Adrenal gland (tissue), 12 donors: ENCODE results near the gene ARHGAP27. TPM values are rescaled to one million over a fixed set of nuclear protein-coding genes. Genes with fewer than 3 reads are reported as not detected.
A peak's percentile ranks its signal among the peaks of the same experiment; 100 is the strongest.

Source experiments
- DNase-seq, 7 donors: peaks; one replicate each; pipeline ENCODE4 v3.0.0-alpha.2; 2019 to 2020
- H3K27ac ChIP-seq, 5 donors: fragments of 200-600 bp; sonication (generic) in 4 of 5; 1 replicate in 3 of 5; 2 replicates in 2 of 5; pipeline versions ENCODE4 v1.5.1 to v1.8.0; 2016 to 2020; ENCODE audit warnings: mild to moderate bottlenecking in 1 of 5
- H3K27me3 ChIP-seq: fragments of 200-600 bp; 2 replicates; pipeline ENCODE4 v1.8.0; 2021
- H3K36me3 ChIP-seq, 2 donors: fragments of 200-600 bp; replicated peaks in 1 of 2; 1 replicate in 1 of 2; 2 replicates in 1 of 2; pipeline versions ENCODE4 v1.5.1 to v1.8.0; 2018 to 2022
- H3K4me1 ChIP-seq, 2 donors: fragments of 200-600 bp; replicated peaks in 1 of 2; 1 replicate in 1 of 2; 2 replicates in 1 of 2; pipeline versions ENCODE4 v1.5.1 to v1.8.0; 2018 to 2021
- H3K4me3 ChIP-seq, 4 donors: fragments of 200-600 bp; sonication (generic) in 3 of 4; one replicate each; pipeline ENCODE4 v1.5.1; 2016 to 2018
- H3K9me3 ChIP-seq, 3 donors: fragments of 200-600 bp; sonication (generic) in 1 of 3; replicated peaks in 1 of 3; 1 replicate in 2 of 3; 2 replicates in 1 of 3; pipeline versions ENCODE4 v1.5.1 to v1.8.0; 2016 to 2021
- POLR2A ChIP-seq, 2 donors: fragments of 450-650 bp; IDR thresholded peaks; one replicate each; pipeline ENCODE4 v1.6.1; 2017; ENCODE audit warnings: antibody characterized with exemption in 2 of 2, mild to moderate bottlenecking in 2 of 2, moderate library complexity in 1 of 2
- WGBS, 4 donors: extraction: QIAGEN DNeasy Blood & Tissue Kit in 2 of 4; methylation state at CpG; one replicate each; pipeline versions ENCODE4 v1.1.5 to v1.1.7; 2013 to 2017; 5-methylcytosine and 5-hydroxymethylcytosine counted together
- intact Hi-C, 2 donors: fragments of 100-400 bp; cut with DNase I; formaldehyde crosslinking; loops; one replicate each; pipeline versions ENCODE4 v1.14.1 to v1.15.0; 2022 to 2023
- polyA plus RNA-seq, 3 donors: library from polyadenylated mRNA; stranded (reverse); fragments of 200-250 nt in 2 of 3; fragments of 350-450 nt in 1 of 3; fragmentation: Illumina TruSeq in 1 of 3; extraction: RNeasy Lipid Tissue Mini Kit (QIAGEN cat#74804) in 1 of 3; gene quantifications; one replicate each; pipeline ENCODE4 v1.2.3, GENCODE V29; 2013 to 2014
- total RNA-seq, 9 donors: library from RNA; depleted of rRNA in 4 of 9; stranded (reverse); fragments of >200 nt in 4 of 9; fragments of 120-200 nt in 1 of 9; fragmentation: NEBNext Ultra II Directional in 1 of 9; extraction: Animal tissue kit (Norgen Biotek cat#: 25700) in 1 of 9; gene quantifications; one replicate each; pipeline versions ENCODE4 v1.1.0 to v1.2.4, GENCODE V29; 2013 to 2023
- TF ChIP-seq, protein P1 (sequence below), 6 experiments: fragments of 450-650 bp in 4 of 6; fragments of 200-600 bp in 2 of 6; sonication (generic) in 1 of 6; IDR thresholded peaks; 1 replicate in 5 of 6; 2 replicates in 1 of 6; pipeline versions ENCODE4 v1.5.1 to v1.8.0; 2016 to 2021; ENCODE audit warnings: antibody characterized with exemption in 6 of 6, mild to moderate bottlenecking in 2 of 6, moderate library complexity in 1 of 6
- donor health status: healthy with polysubstance abuse.
- donor health status: Bipolar disorder and iron deficiency.
- donor health status: DM: yes; HTN: yes; CAD: no.
- donor health status: DM: no; HTN: no; CAD: no.
- donor health status: DM: no; HTN: no; CAD: no.
- donor health status: DM: yes; HTN: yes; CAD: no.

Gene ARHGAP27
- total and polyA plus RNA-seq, 12 donors = 2.8 to 40.2 (median 17.7) TPM

GRCh38 chr17:45413498-45413923, 19.2 kb downstream of the ARHGAP27 start:
- Histone ChIP-seq H3K27ac (peak overlapping the region in 1 of 5 donors; percentile 45), H3K27me3 (no peaks in the 10 kb centered on the region), H3K4me3 (no peak overlapping the region), H3K36me3 (no peaks in the 10 kb centered on the region), H3K4me1 (no peaks in the 10 kb centered on the region), H3K9me3 (no peaks in the 10 kb centered on the region)
- intact Hi-C loops = no loop called here
- WGBS, 4 donors = 58 to 78% (median 77%) methylated on average over 6 to 9 of the region's 9 CpGs
- TF ChIP-seq, protein P1, sequence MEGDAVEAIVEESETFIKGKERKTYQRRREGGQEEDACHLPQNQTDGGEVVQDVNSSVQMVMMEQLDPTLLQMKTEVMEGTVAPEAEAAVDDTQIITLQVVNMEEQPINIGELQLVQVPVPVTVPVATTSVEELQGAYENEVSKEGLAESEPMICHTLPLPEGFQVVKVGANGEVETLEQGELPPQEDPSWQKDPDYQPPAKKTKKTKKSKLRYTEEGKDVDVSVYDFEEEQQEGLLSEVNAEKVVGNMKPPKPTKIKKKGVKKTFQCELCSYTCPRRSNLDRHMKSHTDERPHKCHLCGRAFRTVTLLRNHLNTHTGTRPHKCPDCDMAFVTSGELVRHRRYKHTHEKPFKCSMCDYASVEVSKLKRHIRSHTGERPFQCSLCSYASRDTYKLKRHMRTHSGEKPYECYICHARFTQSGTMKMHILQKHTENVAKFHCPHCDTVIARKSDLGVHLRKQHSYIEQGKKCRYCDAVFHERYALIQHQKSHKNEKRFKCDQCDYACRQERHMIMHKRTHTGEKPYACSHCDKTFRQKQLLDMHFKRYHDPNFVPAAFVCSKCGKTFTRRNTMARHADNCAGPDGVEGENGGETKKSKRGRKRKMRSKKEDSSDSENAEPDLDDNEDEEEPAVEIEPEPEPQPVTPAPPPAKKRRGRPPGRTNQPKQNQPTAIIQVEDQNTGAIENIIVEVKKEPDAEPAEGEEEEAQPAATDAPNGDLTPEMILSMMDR (IDR thresholded peaks at IDR 0.05) = no peak
- no peak for TF ChIP-seq POLR2A (IDR thresholded peaks at IDR 0.05)
- DNase-seq = peak in 6 of 7 donors; percentile 31 to 65 (median 51)

DNA sequence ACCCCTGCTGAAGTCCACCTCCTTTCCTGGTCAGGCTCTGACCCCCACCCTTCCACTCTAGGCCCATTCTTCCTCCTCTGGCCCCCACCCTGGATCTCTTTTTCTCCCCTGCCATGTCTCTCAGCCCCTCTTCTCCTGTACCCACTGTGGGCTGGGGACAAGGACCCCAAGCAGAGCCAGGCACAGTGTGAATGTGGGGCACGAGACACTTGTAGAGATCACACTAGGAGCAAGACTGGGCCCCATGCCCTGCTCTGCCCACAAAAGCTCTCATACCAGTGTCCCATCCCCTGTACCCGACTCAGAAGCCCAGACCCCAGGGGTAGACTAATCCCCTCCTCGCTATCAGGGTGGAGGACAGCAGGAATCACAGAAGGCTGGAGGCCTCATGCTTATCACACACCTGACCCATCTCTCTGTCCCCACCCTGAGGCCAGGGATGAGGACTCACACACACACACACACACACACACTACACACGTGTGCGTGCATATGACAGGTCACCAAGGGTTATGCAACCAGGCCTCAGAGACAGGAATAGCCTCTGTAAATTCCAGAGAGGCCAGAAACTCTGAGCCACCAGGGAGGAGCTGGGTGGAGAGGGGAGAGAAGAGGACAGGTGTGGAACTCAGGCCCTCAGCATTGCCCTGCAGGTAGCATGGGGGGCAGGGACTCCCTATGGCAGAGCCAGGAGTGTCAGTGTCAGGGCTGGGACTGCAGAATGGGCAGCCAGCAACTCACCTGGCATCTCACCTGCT, 21.1 kb downstream of the ARHGAP27 start:
- intact Hi-C loops = no loop called here
- H3K27me3 ChIP-seq = no peaks in the 10 kb centered on the region
- H3K4me3 ChIP-seq = no peak overlapping the region
- WGBS, 4 donors = 80 to 93% (median 85%) methylated on average over 5 of the region's 5 CpGs
- no peaks in the 10 kb centered on the region for H3K9me3 ChIP-seq
- peak overlapping the region in 1 of 5 donors; percentile 89 for H3K27ac ChIP-seq
- DNase-seq = no peak
- TF ChIP-seq POLR2A (IDR thresholded peaks at IDR 0.05) = no peak
- TF ChIP-seq, protein P1 (IDR thresholded peaks at IDR 0.05) = no peak
- H3K4me1 ChIP-seq = no peaks in the 10 kb centered on the region
- H3K36me3 ChIP-seq = no peaks in the 10 kb centered on the region

DNA sequence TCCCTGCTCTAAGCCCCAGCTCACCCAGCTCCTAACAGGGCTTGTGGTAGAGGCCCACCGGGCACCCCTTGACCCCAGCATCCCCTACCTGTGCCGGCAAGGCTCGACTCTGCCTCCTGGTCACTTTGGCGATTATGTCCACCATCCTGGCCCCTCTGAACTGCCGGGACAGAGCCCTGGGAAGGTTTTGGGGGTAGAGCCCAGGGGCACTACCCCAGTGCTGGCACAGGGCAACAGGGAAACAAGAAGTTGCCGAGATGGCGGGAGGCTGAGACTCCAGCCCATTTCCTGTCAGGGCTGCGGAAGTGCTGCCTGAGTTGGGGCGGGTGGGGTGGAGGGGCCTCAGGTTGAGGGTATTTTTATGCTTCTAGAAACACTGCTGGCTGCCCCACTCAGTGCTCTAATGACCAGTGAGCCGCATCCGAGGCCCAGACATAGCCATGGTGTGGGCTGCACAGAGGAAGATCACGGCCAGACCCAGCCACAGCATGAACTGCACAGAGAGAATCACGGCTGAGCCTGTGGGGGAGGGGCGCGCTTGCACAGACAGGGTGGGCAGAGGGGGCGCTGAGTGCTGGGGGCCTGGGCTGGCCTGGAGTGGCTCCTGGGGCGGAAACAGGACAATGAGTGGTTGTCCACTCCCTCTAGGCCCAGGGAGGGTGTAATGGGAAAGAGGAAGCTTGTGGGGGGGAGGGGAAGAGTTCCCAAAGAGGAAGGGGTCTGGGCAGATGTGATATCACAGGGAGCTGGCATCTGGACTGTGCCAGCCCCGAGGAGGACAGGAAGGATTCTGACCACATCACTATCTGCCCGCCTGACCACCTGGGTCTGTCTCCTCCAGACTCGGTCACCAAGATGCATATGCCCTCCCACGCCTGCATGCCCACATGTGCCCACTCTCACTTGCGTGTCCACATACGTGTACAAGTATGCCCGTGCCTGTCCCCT, 22.3 kb downstream of the ARHGAP27 start:
- Histone ChIP-seq H3K27me3 (no peaks in the 10 kb centered on the region), H3K9me3 (no peaks in the 10 kb centered on the region), H3K27ac (peak overlapping the region in 4 of 5 donors; percentile 45 to 89 (median 62)), H3K36me3 (no peaks in the 10 kb centered on the region), H3K4me3 (peak overlapping the region in 1 of 4 donors; percentile 26), H3K4me1 (peaks cover 0 to 7% of the 10 kb centered on the region in 2 donors)
- 62 to 67% (median 66%) methylated on average over 14 to 24 of the region's 24 CpGs for WGBS, 4 donors
- no peak for TF ChIP-seq POLR2A (IDR thresholded peaks at IDR 0.05)
- TF ChIP-seq, protein P1 (IDR thresholded peaks at IDR 0.05) = no peak
- intact Hi-C loops = no loop called here
- peak in 4 of 7 donors; percentile 33 to 62 (median 46) for DNase-seq

- H3K4me3 ChIP-seq = peak overlapping the region in 1 of 4 donors; percentile 26
- no peaks in the 10 kb centered on the region for H3K27me3 ChIP-seq
- intact Hi-C loops = no loop called here
- no peaks in the 10 kb centered on the region for H3K36me3 ChIP-seq
- peak overlapping the region in 2 of 5 donors; percentile 59 to 89 for H3K27ac ChIP-seq
- H3K9me3 ChIP-seq = no peaks in the 10 kb centered on the region
- H3K4me1 ChIP-seq = peaks cover 0 to 7% of the 10 kb centered on the region in 2 donors
- WGBS, 4 donors = 75 to 94% (median 81%) methylated on average over 2 to 5 of the region's 5 CpGs
- TF ChIP-seq POLR2A (IDR thresholded peaks at IDR 0.05) = no peak
- TF ChIP-seq, protein P1 (IDR thresholded peaks at IDR 0.05) = no peak
- no peak for DNase-seq
These were observed 23.0 kb downstream of the ARHGAP27 start for GRCh38 chr17:45409659-45410076.
